PC-3 (cell line): ENCODE data around the gene NGF. TPM values are rescaled to one million over a fixed set of nuclear protein-coding genes. Genes with fewer than 3 reads are reported as not detected.

Source experiments
- ATAC-seq: fragments of 200-7000 bp; cut with Tn5 transposase; 2 replicates; pipeline ENCODE4 v1.9.1; 2020; ENCODE audit warnings: mild to moderate bottlenecking, moderate library complexity
- BruUV-seq: library from RNA; stranded (reverse); fragments of 400-500 nt; replicated peaks from 2 replicates; lab custom pipeline; 2021; lab: Mats Ljungman, UMichigan
- CTCF ChIA-PET: fragments of 300-600 bp; sonication (Branson Sonifier 250); formaldehyde crosslinking; loops from one replicate; lab custom pipeline; 2022; ENCODE audit warnings: antibody characterized with exemption; lab: Charles Lee
- POLR2A ChIA-PET: fragments of 300-600 bp; sonication (Branson Sonifier 250); formaldehyde crosslinking; loops from one replicate; lab custom pipeline; 2022; ENCODE audit warnings: antibody characterized with exemption; ENCODE audit not compliant: unreplicated experiment; lab: Charles Lee
- DNase-seq: peaks from one replicate; pipeline ENCODE4 v3.0.0-alpha.2; 2015
- H2AFZ ChIP-seq: fragments of 300-600 bp; sonication (generic); 2 replicates; pipeline ENCODE4 v1.6.0; 2016; ENCODE audit warnings: antibody characterized with exemption, low read length
- H3F3A ChIP-seq: fragments of 300-600 bp; sonication (generic); one replicate; pipeline ENCODE4 v1.6.0; 2017; ENCODE audit warnings: antibody characterized with exemption, low read length, control low read depth, mild to moderate bottlenecking; ENCODE audit not compliant: unreplicated experiment
- H3K27ac ChIP-seq: fragments of 300-600 bp; sonication (generic); 2 replicates; pipeline ENCODE4 v1.5.1; 2016; ENCODE audit warnings: mild to moderate bottlenecking, low read length
- H3K27me3 ChIP-seq: fragments of 300-600 bp; sonication (generic); 2 replicates; pipeline ENCODE4 v1.6.1; 2016; ENCODE audit warnings: low read length, mixed read lengths
- H3K36me3 ChIP-seq: fragments of 300-600 bp; sonication (generic); 2 replicates; pipeline ENCODE4 v1.6.1; 2016; ENCODE audit warnings: low read depth, mixed run types, low read length, mixed read lengths
- H3K4me1 ChIP-seq: fragments of 300-600 bp; sonication (generic); 2 replicates; pipeline ENCODE4 v1.5.1; 2016; ENCODE audit warnings: low read length; ENCODE audit not compliant: insufficient read depth
- H3K4me2 ChIP-seq: fragments of 300-600 bp; sonication (generic); 2 replicates; pipeline ENCODE4 v1.6.0; 2016; ENCODE audit warnings: low read length
- H3K4me3 ChIP-seq: fragments of 300-600 bp; sonication (generic); 2 replicates; pipeline ENCODE4 v1.5.1; 2016; ENCODE audit warnings: mild to moderate bottlenecking, low read length, mixed read lengths
- H3K79me2 ChIP-seq: fragments of 300-600 bp; sonication (generic); 2 replicates; pipeline ENCODE4 v1.6.1; 2017; ENCODE audit warnings: low read length, mixed read lengths
- H3K9ac ChIP-seq: fragments of 300-600 bp; sonication (generic); 2 replicates; pipeline ENCODE4 v1.6.0; 2016; ENCODE audit warnings: mild to moderate bottlenecking, low read length
- H3K9me2 ChIP-seq: fragments of 300-600 bp; sonication (generic); replicated peaks from 2 replicates; pipeline ENCODE4 v1.6.1; 2016; ENCODE audit warnings: mixed run types, low read length, mixed read lengths
- H3K9me3 ChIP-seq: fragments of 300-600 bp; sonication (generic); 2 replicates; pipeline ENCODE4 v1.6.1; 2016; ENCODE audit warnings: low read length, mixed read lengths
- H4K20me1 ChIP-seq: fragments of 300-600 bp; sonication (generic); 2 replicates; pipeline ENCODE4 v1.6.1; 2016; ENCODE audit warnings: low read length, mixed read lengths
- EZH2 ChIP-seq: fragments of 300-600 bp; sonication (generic); IDR thresholded peaks from one replicate; pipeline ENCODE4 v1.6.1; 2017; ENCODE audit warnings: antibody characterized with exemption, mild to moderate bottlenecking, low read length; ENCODE audit not compliant: unreplicated experiment
- EZH2phosphoT487 ChIP-seq: fragments of 300-600 bp; sonication (generic); IDR thresholded peaks from 2 replicates; pipeline ENCODE4 v1.6.1; 2018; ENCODE audit warnings: mild to moderate bottlenecking, antibody characterized with exemption, low read length, borderline replicate concordance
- intact Hi-C: fragments of 100-400 bp; cut with micrococcal nuclease; formaldehyde crosslinking; loops from 2 replicates; pipeline ENCODE4 v1.9.0; 2023
- total RNA-seq: library from RNA; depleted of rRNA; stranded (reverse); fragments of >200 nt; gene quantifications from 2 replicates; pipeline ENCODE4 v1.2.3, GENCODE V29; 2014
- TF ChIP-seq, protein P1 (sequence below): fragments of 300-600 bp; sonication (generic); conservative IDR thresholded peaks from 2 replicates; pipeline ENCODE4 v1.5.1; 2017; ENCODE audit warnings: antibody characterized with exemption, low read depth, mild to moderate bottlenecking, low read length

NGF gene
- total RNA-seq, 1 experiment from 2014 or later = 2.4 TPM

DNA sequence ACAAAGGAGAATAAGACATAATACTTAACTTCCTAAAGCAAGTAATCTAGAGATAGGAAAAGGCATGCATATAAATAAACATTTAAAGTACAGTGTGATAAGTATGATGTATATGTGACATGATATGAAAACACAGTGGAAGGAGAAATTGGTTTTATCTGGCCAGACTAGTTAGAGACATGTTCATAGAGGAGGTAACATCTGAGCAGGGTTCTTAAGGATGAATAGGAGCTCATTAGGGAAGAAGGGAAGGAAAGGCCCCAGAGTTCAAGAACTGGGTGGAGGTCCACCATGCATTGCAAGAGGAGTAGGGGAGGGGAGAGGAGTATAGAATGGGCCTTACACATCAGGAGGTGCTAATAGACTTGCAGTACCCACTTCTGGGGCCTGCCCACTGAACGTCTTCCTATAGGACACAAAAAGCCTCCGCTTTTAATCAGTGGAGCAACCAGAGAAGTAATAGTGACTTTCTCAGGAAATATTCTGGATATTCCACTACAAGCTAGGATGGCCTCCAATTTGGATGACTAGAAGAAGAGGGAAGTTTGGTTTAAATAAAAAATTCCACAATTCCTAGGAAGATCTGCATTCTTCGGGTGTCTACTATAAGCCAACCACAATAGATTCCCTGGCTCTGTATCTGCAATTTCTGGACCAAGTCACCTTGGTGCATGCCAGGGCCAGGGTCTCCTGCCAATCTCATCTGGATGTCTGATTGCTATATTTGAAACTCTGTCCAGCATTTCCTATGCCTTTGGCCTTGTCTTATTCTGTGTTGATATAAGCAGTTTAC is 41.9 kb downstream of the NGF start:
- peaks cover 11% of the 10 kb centered on the region for H3K4me1 ChIP-seq
- CTCF ChIA-PET = no interaction called here
- intact Hi-C loops = no loop called here

DNA sequence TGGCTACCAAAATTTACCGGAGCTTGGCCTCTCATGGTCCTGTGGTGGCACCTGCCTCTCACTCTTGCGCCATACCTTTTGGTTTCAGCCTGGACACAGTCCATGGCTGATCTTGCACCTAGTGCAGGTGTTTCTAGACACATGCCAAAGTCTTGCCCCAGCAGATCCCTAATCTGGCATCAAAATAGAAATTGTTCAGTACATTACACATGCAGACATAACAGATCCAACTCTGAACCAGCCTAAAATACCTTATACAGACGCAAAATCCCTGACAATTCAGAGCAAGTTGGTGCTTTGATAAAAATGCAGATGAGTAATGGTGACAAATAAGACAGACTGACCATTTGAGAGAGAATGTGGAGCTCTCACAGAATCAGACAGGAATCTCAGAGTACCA is 44.1 kb downstream of the NGF start:
- no peak for ATAC-seq
- H3K27ac ChIP-seq = no peak overlapping the region

More for the DNA sequence above, 41.9 kb downstream of the NGF start:
- H4K20me1 ChIP-seq = no peaks in the 10 kb centered on the region
- no peaks in the 10 kb centered on the region for H3K9me2 ChIP-seq
- no peaks in the 10 kb centered on the region for H3K36me3 ChIP-seq
- no peak overlapping the region for H3K4me3 ChIP-seq
- no peak overlapping the region for H3K4me2 ChIP-seq
- H3K9me3 ChIP-seq = no peaks in the 10 kb centered on the region
- no peak overlapping the region for H3K27ac ChIP-seq
- no peak overlapping the region for H2AFZ ChIP-seq
- no peaks in the 10 kb centered on the region for H3K27me3 ChIP-seq
- H3K9ac ChIP-seq = no peak overlapping the region
- H3K79me2 ChIP-seq = no peaks in the 10 kb centered on the region
- no peak for ATAC-seq
- H3F3A ChIP-seq = no peaks in the 10 kb centered on the region
- no peak for TF ChIP-seq EZH2phosphoT487
- TF ChIP-seq EZH2 = no peak
- TF ChIP-seq, protein P1, sequence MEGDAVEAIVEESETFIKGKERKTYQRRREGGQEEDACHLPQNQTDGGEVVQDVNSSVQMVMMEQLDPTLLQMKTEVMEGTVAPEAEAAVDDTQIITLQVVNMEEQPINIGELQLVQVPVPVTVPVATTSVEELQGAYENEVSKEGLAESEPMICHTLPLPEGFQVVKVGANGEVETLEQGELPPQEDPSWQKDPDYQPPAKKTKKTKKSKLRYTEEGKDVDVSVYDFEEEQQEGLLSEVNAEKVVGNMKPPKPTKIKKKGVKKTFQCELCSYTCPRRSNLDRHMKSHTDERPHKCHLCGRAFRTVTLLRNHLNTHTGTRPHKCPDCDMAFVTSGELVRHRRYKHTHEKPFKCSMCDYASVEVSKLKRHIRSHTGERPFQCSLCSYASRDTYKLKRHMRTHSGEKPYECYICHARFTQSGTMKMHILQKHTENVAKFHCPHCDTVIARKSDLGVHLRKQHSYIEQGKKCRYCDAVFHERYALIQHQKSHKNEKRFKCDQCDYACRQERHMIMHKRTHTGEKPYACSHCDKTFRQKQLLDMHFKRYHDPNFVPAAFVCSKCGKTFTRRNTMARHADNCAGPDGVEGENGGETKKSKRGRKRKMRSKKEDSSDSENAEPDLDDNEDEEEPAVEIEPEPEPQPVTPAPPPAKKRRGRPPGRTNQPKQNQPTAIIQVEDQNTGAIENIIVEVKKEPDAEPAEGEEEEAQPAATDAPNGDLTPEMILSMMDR = no peak
- no TSS peak for BruUV-seq
- DNase-seq = no peak
- POLR2A ChIA-PET = interaction anchor here (0.7 kb wide), 1 partner anchor 614 kb away, joined by 7 read pairs; no protein-coding TSS in a partner anchor

More for the DNA sequence above, 44.1 kb downstream of the NGF start:
- ChIA-PET POLR2A (interaction anchor here (0.5 kb wide), 1 partner anchor 127 kb away, joined by 4 read pairs; no protein-coding TSS in a partner anchor), CTCF (no interaction called here)
- intact Hi-C loops = no loop called here
- BruUV-seq = no TSS peak
- no peak overlapping the region for H2AFZ ChIP-seq
- H4K20me1 ChIP-seq = no peaks in the 10 kb centered on the region
- no peak overlapping the region for H3K9ac ChIP-seq
- H3K4me1 ChIP-seq = no peaks in the 10 kb centered on the region
- no peaks in the 10 kb centered on the region for H3K27me3 ChIP-seq
- DNase-seq = no peak
- no peaks in the 10 kb centered on the region for H3K79me2 ChIP-seq
- no peak overlapping the region for H3K4me3 ChIP-seq
- H3K36me3 ChIP-seq = no peaks in the 10 kb centered on the region
- H3K4me2 ChIP-seq = no peak overlapping the region
- H3K9me3 ChIP-seq = no peaks in the 10 kb centered on the region
- H3F3A ChIP-seq = no peaks in the 10 kb centered on the region
- TF ChIP-seq EZH2 (no peak), EZH2phosphoT487 (no peak)
- TF ChIP-seq, protein P1 = no peak
- no peaks in the 10 kb centered on the region for H3K9me2 ChIP-seq
